Measurements from ENCODE around the gene NOP9.
A peak's percentile ranks its signal among the peaks of the same experiment; 100 is the strongest.

NOP9 gene

DNA sequence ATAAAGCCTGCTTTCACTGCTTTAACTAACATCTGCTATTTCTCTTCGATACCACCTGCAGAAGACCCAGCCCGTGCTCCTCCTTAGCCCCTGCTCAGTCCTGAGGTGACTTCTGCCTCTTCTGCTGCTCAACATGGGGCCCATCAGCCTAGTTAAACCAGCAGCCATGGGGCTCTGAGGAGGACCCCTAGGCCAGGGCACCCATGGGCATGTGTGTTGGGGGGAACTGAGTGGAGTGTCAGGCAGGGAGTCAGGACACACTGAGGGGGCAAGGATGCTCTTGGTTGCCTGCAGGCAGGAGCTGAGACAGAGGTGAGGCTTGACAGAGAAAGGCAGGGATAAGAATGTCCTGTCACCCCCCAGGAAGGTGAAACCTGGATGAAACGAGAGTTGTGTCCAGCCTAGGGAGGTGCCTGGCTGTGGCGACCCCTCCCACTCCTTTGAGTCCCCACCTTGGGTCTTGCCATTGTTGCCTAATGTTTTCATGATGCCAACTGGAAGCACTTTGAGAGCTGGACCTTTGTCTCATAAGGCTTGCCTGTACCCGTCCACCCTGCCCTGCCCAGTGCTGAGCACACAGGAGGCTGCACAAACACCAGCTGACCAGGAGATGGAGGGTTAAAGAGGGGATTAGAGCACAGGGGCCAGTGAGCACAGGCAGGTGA is 15.7 kb upstream of the NOP9 start:
- DNase-seq, result no peak

DNA sequence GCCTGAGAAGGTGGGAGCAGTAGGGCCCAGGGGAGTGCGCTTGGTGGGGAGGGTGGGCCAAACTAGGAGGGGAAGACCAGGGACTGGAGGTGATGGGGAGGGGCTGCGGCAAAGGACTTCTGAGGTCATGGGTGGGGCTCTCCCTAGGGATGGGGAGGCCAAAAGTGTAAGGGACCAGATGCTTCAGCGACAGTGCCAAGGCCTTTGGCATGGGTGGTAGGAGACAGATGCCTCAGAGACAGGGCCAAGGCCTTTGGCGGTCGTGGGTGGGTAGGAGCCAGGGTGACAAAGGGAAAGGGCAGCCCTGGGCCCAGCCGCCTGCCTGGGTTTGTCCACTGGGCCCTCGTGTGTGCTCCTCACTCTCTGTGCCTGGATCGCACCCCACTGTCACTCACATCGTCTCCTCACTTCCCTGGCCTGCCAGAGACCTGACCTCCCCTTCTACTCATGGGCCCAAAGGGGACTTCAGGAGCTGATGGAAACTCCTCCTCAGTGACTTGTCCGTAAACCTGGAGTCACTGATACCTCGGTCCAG is 15.1 kb upstream of the NOP9 start:
- no peak for DNase-seq

DNA sequence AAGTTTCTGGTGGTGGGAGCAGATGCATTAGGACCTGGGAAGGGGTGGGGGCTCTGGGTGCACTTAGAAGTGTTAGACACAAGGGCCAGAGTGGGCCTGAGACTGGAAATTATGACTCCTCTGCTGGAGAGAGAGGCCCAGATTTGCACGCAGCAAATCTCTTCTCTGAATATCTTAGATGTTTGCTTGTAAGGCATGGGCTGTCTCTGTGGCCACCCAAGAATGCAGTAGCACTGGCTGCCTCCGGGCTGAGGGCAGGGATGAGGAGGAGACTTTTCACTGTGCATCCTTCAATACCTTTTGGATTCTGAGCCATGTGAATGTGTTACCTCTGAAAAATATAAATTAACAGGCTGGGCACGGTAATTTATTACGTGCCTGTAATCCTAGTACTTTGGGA is 14.3 kb upstream of the NOP9 start:
- DNase-seq, result no peak

DNA sequence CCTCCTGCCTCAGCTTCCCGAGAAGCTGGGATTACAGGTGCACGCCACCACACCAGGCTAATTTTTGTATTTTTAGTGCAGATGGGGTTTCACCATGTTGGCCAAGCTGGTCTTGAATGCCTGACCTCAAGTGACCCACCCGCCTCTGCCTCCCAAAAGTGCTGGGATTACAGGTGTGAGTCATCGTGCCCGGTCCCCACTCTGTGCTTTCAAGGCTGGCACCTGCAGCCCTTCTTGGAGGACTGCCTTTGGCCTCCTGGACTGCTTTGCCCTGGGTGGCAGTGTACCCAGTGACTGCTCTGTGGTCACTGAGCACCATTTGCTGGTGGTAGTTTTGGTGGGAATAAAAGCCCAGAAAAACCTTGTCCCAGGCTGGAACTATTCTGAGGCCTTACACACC is 12.7 kb upstream of the NOP9 start:
- no peak for DNase-seq

DNA sequence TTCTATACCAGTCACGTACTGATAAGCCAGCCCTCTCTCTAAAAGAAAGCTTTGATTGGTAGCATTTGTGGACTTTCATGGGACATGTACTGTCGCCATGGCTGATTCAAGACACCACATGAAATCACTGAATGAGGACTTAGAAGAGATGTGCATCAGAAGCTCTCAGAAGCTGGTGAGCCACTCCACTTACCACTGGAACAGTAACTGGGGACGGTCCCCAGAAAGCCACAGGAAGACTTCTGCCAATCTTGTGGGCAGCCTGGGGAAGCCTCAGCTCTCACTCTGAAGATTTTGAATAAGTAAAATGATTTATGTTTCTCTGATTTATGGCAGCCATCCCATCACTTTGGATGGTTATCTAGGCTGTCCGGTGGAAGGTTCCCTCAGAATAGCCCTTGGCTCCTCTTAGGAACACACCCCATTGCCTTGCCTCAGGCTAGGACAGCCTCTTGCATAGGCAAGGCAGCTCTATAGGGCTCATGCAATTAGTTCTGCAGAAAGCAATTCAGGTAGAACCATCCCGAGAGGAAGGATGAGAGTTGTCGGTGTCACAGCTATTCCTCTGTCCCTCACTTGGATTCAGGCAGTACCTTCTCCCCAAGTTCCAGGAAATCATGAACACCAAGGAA is 9.9 kb upstream of the NOP9 start:
- DNase-seq, result no peak

DNA sequence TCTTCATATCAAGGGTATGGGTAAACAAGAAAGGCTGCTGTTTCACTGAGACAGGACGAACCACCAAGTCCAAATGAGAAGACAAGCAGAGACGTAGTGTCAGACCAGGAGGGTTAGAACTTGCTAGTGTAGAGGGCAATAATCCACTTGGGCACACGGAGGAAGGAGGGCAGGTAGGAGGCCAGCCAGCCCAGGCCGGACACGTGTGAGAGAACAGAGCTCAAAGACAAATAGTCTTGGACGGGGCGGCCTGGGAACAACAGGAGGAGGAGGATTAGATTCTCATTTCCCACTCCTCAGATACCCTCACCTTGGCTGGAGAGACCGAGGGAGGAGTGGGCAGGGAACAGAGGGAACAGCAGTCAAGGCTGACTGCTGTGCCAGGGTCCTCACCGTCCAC is 8.9 kb upstream of the NOP9 start:
- DNase-seq, result no peak

DNA sequence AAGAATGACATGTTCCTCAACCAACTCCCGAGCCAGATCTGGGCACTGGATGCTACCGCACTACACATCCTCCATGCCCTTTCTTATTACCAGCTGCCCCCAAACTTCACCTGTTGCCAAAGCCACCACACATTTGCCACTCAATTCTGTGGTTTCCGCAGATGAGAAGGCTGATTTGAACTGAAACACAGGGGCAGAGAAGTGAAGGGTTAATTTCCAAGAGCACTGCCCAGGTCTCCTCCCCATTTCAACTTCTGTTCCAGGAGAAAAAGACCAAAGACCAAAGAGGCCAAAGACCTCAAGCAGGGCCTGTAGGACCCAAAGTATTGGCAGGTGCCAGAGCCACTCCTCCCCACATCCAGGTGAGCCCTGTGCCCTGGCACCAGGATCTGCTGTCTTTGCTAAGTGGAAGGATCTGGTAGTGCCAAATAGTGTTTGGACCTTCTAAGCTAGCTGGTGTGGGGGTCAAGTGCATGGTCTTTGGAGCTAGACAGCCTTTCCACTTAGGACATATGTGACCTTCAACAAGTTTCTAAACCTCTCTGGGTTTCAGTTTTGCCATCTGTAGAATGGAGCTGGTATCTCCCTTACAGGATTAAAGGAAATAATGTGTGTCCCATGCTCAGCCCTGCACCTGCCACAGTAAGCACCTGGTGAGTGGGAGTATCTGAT is 8.1 kb upstream of the NOP9 start:
- DNase-seq, result no peak

DNA sequence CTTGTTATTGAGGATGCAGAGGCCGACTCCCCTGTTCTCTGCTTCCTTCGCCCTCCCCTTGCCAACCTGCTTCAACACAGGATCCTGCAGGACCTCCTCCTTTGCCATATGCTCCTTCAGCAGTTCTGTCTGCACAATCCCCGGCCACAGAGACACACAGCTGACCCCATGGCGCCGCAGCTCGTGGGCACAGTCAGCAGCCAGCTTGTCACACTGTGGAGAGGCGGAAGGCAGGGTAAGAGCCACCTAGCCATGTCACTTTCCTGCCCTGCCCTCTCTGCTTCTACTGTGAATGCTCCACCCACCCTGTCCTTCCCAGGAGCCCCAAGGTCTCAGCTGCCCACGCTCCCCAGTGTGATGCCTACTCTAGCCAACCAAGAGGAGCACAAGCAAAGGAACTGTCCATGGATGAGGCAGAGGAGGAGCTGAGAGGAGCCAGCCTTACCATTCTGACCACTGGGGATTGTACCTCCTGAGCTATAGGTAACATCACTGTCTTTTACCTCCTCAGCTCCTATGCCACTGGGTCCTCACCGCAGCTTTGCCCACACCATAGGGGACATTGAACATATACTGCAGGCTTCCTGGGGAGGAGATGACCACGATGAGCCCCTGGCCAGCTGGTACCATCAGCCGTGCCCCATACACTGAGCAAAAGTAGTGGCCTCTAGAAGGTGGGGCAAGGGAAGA is 7.4 kb upstream of the NOP9 start:
- no peak for DNase-seq

DNA sequence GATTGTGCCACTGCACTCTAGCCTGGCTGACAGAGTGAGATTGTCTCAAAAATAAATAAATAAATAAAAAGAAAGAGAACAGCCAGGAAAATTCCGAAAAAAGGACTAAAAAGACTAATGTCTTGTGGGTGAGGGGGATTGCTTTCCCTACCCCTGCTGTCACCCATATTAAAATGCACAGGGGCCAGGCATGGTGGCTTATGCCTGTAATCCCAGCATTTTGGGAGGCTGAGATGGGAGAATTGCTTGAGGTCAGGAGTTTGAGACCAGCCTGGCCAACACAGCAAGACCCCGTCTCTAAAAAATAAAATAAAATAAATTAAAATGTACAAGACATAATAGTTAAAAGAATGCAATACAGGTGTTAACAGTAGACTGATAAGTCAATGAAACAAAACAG is 6.1 kb upstream of the NOP9 start:
- no peak for DNase-seq

DNA sequence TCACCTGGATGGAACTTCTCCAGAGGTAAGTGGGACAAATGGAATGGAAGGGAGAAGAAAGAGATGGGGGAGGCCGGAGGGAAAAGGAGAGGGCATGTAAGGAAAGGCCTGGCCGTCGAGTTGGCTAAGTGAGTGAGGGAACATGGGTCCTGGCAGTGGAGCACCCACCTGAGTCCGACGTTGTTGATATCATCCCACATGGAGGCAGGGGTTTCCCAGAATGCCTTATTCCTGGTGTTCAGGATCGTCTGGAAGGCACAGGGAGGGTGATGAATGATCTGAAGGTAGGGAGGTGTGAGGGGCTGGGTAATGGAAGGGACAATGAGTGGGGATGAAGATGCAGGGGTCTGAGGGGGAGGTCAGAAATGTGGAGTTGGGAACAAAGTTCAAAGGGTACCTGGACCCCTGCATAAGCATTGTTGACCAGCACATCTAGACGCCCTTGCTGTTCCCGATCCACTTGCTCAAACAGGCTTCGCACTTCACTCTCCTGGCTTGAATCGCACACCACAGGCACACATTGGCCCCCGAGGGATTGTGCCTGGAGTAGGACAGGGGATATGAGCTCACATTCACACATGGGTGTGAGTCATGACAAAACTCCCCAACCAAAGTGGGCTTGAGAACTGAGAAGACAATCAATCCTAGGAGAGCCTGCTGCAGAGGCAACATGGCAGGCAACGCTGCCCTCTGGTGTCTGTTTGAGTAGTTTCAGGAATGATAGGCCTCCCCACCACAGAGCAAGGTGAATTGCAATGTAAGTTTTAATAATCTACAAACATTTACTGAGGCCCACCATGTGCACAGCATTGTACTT is 3.1 kb upstream of the NOP9 start:
- DNase-seq, result peak; percentile 12

DNA sequence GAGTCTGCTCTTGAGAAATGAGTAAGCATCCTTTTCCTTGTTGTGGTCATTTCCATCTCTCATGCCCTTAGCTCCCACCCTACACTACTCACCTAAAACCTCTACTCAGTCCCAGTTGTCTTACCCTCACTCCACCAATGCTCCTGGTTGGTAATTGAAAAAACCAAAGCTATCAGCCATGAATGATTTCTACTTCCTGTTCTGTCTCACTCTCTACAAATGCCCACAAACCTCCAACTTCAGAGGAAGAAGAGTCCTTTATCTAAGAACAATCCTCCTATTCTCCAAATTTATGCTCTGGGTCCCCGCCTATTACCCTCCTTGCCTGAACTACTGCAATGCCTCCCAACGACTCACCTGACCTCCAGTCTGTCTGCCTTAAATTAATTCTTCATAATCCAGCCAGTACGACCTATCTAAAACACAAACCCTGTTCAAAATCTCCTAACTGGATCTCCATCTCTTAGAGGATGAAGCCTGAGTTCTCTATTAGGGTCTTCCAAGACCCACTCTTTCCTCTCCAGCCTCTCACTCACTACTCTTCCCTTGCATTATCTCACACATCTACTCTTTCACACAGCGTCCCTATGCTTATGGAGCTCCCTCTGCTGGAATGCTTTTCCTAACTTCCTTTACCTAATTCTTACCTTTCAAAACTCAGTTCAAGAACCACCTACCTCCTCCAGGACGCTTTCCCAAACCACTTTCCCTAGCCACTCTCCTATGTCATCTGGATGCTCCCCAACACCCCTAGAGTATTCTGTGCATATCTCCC is 2.3 kb upstream of the NOP9 start:
- DNase-seq, result no peak

DNA sequence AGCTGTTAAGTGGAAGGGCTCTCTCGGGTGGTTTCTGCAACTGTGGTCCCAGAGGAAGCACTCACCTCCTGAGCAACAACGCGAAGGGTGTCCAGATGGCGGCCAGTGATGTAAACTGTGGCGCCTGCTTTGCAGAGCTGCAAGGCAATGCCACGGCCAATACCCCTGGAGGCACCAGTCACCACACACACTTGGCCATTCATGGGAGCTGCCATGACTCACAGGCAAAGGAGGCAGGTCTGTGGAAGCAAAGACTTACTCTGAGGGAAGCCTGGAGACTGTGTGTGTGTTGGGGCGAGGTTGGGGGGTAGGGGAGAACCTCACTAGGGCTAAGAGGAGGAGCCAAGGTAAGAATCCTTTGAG is 777 bp upstream of the NOP9 start:
- DNase-seq, result no peak

DNA sequence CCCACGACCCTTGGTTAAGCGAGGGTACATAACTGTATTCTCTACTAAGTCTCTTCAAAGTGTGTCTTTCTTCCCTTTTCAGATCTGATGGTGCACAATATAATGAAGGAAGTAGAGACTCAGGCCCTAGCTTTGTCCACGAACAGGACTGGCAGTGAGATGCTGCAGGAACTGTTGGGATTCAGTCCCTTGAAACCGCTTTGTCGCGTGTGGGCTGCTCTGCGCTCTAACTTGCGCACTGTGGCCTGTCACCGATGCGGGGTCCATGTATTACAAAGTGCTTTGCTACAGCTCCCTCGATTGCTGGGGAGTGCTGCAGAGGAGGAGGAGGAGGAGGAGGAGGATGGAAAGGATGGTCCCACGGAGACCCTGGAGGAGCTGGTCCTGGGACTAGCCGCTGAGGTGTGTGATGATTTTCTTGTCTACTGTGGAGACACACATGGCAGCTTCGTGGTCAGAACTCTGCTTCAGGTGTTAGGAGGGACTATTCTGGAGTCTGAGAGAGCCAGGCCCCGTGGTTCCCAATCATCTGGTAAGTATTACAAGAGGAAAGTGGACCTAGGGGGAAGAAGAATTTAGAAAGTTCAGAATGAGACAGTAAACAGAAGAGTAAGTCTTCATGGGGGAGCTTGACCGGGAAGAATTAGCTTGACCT is 803 bp downstream of the NOP9 start:
- no peak for DNase-seq

DNA sequence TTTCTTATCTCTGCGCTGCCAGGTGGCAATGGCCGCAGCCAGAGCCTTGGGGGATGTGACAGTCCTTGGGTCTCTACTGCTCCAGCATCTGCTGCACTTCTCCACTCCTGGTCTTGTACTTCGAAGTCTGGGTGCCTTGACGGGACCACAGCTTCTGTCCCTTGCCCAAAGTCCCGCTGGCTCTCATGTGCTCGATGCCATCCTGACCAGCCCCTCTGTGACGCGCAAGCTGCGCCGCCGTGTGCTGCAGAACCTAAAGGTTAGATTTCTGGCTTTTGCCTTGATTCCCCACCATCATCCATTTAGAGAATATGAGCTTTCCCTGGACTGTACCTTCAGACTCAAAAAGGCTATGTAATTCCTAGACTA is 4.4 kb downstream of the NOP9 start:
- no peak for DNase-seq

DNA sequence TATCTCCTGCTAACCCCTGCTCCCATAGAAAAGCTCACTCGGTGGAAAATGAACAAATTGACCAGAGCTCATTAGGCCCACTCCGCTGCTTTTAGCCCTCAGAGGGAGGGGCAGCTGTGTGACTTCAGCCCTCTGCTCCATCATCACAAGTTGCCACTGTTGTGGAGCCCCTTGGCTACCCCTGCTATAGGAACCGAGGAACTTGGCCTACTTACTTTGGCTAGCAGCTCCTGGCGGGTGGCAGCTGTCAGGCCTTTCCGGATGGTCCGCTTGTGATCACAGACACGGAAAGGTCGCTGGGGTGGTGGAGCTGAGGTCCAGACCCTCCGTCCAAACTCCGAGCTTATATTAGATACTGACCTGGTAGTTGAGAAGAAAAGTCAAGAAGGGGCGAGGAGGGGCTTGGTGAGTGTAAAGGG is 7.5 kb downstream of the NOP9 start:
- DNase-seq, result no peak

DNA sequence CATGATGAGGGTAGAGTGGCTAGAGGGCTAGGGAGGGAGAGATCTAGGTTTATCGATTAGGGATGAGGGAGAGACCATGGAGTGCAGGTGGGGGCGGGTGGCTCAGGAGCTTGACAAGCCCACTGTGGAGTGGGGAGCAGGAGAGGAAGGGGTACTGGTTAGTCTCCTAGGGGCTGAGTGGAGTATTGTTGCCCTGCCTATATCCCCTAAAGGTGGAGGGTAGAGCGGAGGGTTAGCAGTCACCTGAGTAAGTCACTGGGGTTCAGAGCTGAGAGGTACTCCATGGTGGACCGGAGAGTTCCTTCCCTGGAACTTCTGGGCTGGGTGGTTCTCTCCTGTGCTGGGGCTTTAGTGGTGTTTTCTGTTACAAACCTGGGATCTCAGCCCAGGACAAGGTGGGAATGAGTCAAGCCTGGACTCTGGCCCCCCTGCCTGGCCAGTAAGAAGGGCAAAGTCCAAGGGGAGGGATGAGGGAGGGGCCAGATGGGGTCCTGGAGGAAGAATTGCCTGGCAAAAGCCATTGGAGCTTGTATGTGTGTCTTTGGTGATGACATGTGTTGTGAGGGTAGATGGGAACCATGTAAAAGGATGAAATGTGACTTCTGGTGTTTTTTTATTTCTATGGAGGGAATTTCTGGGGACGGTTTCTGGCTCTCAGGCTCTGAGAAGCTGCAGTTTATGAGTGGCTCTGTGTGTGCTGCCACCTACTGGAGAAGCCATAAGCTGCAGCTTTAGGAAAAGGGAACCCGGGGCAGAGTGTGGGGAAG is 8.1 kb downstream of the NOP9 start, which contains the start of gene CIDEB:
Gene CIDEB, minus strand, starts transcription at position 403 of the 767 bp plus-strand sequence. Its CDS starts 119 bp downstream, at position 284.
- DNase-seq, result peak; percentile 2

DNA sequence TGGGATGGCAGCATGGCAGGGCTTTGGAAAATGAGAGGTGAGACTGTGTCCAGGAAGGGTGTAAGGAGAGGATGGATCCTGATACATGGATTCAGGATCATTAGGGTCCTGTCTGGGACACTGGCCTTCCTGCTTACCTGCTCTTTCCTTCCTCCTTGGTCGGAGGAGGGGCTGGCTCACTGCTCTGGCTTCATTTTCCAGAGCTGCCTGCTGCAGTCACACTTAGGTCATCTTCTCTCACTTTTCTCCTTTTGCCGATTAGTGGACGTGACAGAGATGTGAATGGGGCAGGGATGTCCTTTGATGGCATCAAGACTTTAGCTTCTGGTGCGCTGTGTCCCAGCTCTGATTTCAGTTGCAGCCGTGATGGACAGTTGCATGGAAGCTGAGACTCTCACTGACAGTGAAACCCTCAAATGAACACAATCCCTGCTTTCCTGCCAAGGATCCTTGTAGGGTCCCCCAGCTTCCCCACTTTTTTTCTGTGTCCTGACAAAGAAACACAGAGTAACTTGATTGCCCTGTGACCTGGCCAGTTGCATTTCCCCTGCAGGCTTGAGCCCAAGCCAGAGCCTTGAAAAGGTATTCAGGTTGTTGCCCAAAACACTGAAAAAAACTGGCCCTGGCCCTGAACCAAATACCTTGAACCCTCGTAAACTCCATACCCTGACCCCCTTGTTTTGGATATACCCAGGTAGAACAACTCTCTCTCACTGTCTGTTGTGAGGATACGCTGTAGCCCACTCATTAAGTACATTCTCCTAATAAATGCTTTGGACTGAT is 8.9 kb downstream of the NOP9 start:
- DNase-seq, result no peak

DNA sequence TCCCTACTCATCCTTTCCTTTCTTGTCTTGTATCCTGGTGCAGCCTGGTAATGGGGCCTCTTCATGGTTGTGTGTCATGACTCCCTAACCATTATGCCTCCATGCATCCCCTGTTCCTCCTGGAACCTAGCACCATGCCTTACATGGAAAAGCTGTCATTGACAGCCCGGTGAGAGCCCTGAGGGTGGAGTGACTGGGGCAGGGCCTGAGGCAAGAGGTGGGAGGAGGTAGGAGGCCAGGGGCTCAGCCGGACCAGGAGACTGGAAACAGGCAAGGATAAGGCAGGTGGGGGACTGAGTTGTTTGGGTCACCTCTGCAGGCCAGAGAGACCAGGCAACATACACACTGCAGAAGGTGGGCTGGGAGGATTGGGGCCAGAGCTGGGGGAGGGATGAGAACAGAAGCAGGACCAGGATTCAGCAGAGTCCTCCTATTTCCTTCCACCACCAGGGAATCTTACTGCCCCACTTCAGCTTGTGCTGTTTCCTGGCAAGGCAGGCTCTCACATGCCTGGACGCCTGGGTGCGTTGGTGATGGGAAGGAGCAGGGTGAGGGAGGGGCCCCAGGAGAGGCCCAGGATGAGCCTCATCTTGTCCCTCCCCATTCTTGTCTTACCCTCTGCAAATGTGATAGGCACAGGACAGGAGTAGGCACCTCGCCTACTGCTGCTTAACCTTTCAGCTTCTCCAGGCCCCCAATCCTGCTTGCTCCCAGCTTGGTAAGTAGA is 10.1 kb downstream of the NOP9 start, which contains the start of gene LTB4R2:
Gene LTB4R2, plus strand, starts transcription at position 603 of the 727 bp plus-strand sequence. CDS start 525 bp downstream, outside the sequence.
- no peak for DNase-seq

DNA sequence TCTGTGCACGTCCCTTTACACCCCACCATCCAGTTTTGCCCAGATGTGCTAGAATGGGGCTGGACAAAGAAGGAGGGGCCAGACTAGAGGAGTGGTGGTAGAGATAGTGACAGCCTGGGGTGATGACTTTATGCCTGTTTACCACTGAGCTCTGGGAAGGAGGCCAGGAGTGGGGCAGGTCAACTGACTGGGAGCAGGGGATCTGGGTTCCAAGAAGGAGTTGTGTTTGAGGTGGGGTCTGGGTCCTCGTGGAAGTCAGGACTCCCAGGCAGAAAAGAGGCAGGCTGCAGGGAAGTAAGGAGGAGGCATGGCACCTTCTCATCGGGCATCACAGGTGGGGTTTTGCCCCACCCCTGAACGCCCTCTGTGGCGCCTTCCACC is 10.6 kb downstream of the NOP9 start:
- no peak for DNase-seq
